Left cardiac atrium (tissue), 4 donors: Measurements from ENCODE around the gene KCNK1. TPM values are rescaled to one million over a fixed set of nuclear protein-coding genes. Genes with fewer than 3 reads are reported as not detected.
A peak's percentile ranks its signal among the peaks of the same experiment; 100 is the strongest.
"Not testable (repeated sequence)": the region's sequence is repeated elsewhere in the genome, so short reads cannot be mapped to it uniquely, and the experiment has no call there.

Source experiments
- ATAC-seq, 2 donors: fragments of 200-7000 bp; cut with Tn5 transposase; one replicate each; pipeline ENCODE4 v1.9.1; 2020; ENCODE audit warnings: mild to moderate bottlenecking in 2 of 2, moderate library complexity in 2 of 2
- DNase-seq: peaks from one replicate; pipeline ENCODE4 v3.0.0-alpha.2; 2020
- intact Hi-C, 2 donors: fragments of 100-400 bp; cut with DNase I; formaldehyde crosslinking; loops; one replicate each; pipeline versions ENCODE4 v1.14.1 to v1.15.1; 2022 to 2023
- total RNA-seq, 2 donors: library from RNA; stranded (reverse); fragmentation: NEBNext Ultra II Directional; extraction: Animal tissue kit (Norgen Biotek cat#: 25700); gene quantifications; one replicate each; pipeline ENCODE4 v1.2.1, GENCODE V29; 2021
- donor health status: DM: no; HTN: yes; CAD: no.
- donor health status: DM: no; HTN: yes; CAD: no; lungs with severe emphysema.
- donor health status: DM: yes; HTN: yes; CAD: no.
- donor health status: Dilated cardiomyopathy.

Gene KCNK1
- total RNA-seq, 2 donors from 2014 or later = 60.9 to 69.6 TPM

DNA sequence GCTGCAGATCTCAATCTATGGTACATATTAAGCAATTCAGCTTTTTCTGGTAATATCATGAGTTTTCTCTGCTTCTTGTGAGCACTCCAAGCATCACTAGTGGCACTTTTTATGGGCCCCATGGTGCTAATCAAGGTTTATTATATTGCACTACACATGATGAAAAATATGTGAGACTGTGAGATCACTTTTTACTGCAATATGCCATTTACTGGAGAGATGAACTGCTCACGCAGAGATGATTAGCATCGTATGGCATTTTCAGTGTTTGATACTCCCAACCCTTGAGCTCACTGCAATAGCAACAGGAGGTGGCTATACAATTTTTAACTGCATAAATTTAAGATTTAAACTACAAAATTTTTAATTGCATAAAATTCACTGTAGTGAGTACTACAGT, 8.7 kb upstream of the KCNK1 start:
- DNase-seq (no peak), ATAC-seq (no peak)
- intact Hi-C loops = no loop called here

DNA sequence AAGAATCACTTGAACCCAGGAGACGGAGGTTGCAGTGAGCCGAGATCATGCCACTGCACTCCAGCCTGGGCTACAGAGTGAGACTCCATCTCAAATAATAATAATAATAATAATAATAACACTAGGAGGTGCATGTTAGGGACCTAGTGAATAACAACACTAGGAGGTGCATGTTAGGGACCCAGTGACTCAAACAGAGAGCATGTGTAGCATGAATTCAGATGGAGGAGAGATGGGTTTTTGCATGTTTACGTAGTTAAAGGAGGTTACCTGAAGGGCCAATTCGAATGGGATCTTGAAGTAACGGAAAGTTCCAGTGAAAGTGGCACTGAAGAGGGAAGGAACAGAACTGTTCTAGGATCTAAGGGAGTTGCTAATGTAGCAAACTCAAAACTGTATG, 7.1 kb upstream of the KCNK1 start:
- intact Hi-C loops = no loop called here
- DNase-seq (no peak), ATAC-seq (no peak)

DNA sequence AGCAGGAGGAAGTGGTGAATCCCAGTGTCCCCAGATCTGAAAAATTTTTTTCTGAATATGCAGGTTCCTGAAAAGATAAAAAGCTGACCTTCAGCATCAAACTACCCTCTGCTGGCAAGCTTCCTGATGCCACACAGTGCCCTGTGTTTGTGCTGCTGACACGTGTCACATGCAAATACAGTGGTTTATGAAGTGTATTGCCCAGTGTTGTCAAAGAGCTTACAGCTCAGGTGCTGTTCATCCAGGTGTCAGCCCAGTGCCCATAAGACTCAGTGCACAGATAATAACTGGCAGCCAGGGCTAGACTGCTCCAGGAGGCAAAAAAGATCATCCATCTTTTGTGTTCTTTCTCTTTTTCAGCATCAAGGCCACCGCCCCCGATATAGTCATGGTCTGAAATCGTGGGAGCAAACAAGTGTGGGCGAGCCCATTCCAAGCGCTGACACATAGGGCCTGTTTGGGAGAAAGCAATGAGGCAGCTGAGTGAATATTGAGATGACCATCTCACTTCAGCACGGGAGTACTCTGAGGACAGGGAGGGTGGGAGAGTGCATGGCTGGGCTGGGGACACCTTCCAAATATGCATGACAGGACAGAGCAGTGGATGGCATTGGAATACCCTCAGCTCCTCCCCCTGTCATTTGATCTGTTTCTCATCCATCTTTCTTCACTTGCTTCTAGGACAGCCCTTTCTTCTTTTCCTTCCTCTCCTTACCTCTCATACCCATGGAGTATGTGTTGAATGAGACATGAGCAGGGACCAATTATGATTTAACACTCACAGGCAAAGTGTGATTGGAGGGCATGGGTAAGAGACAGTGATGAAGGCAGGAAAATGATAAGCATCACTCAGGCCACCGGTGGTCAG, 6.4 kb upstream of the KCNK1 start:
- DNase-seq = no peak
- intact Hi-C loops = no loop called here
- ATAC-seq = no peak

DNA sequence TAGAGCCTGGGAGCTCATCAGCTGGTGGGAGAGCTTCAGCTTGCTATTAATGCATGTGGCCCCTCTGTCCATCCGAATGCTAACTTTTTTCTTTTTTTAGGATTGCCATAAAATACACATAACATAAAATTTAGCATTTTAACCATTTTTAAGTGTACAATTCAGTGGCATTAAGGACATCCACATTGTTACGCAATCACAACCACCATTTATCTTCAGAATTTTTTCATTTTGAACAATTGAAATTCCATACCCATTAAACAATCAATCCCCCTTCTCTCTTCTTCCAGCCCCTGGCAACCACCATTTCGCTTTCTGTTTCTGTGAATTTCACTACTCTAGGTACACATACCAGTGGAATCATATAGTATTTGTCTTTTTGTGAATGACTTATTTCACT, 4.9 kb upstream of the KCNK1 start:
- no peak for DNase-seq
- no peak for ATAC-seq
- intact Hi-C loops = no loop called here

DNA sequence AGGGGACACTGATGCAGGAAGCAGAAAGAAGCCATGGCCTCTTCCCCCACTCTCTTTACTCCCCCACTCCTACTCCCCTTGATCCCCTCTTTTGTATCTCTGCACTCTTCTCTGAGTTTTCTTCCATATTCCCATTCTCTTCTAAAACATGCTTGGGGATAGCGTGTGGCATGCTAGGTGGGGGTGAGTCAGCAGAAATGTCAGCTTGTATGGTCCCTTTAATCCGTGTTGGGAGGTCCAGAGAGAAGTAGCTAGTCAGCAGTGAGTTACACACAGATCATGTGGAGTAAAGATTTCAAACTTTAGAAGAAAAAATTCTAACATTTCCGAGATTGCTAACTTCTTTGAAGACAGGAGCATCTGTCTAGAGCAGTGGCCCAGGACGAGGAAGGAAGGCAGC, 4.0 kb upstream of the KCNK1 start:
- no peak for ATAC-seq
- DNase-seq = no peak
- intact Hi-C loops = no loop called here

DNA sequence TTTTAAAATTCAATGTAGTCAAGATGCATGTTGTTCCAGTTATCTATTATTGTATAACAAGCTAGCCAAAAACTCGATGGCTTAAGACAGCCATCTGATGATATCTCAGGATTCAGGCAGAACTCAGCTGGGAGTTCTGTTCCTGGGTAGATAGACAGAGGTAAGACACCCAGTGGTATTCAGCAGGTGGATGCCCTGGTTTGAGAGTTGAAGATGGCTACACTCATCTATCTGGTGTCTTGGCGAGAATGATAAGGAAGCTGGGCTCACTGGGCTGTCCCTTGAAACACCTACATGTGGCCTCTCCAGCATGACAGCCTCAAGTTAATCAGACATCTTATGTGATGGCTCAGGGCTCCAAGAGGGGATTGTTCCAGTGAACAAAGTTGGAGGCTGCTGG, 3.3 kb upstream of the KCNK1 start:
- ATAC-seq (no peak), DNase-seq (no peak)
- intact Hi-C loops = no loop called here

DNA sequence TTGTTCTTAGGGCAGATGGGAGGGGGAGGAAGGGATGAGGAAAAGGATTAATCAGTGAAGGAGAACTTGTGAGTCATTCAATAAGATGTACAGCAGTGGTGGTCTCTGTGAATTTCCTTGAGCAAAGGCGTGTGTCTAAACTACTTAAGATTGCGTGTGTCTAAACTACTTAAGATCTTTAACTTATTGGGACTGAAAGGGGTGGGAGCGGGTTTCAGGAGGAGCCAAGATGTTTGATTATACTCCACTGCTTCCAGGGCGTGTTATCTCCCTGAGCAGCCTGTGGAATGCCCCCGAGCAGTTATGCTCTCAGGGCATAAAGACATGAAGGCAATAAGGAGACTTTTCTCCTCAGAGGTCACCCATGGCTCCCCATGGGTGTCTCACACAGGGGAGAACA, 2.5 kb upstream of the KCNK1 start:
- DNase-seq, ATAC-seq, intact Hi-C loops: not testable (repeated sequence)

DNA sequence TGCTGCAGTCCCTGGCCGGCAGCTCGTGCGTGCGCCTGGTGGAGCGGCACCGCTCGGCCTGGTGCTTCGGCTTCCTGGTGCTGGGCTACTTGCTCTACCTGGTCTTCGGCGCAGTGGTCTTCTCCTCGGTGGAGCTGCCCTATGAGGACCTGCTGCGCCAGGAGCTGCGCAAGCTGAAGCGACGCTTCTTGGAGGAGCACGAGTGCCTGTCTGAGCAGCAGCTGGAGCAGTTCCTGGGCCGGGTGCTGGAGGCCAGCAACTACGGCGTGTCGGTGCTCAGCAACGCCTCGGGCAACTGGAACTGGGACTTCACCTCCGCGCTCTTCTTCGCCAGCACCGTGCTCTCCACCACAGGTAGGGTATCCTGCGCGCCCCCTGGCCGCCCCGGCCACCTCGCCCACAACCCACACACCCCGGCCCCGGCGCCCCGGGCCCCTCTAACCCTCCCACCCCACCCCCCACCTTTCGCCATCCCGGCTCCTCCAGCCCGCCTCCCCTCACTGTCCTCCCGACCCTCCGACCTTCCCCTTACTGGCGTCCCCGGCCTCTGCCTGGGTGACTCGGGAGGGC, 352 bp downstream of the KCNK1 start:
- peak; percentile 24 to 40 for ATAC-seq

DNA sequence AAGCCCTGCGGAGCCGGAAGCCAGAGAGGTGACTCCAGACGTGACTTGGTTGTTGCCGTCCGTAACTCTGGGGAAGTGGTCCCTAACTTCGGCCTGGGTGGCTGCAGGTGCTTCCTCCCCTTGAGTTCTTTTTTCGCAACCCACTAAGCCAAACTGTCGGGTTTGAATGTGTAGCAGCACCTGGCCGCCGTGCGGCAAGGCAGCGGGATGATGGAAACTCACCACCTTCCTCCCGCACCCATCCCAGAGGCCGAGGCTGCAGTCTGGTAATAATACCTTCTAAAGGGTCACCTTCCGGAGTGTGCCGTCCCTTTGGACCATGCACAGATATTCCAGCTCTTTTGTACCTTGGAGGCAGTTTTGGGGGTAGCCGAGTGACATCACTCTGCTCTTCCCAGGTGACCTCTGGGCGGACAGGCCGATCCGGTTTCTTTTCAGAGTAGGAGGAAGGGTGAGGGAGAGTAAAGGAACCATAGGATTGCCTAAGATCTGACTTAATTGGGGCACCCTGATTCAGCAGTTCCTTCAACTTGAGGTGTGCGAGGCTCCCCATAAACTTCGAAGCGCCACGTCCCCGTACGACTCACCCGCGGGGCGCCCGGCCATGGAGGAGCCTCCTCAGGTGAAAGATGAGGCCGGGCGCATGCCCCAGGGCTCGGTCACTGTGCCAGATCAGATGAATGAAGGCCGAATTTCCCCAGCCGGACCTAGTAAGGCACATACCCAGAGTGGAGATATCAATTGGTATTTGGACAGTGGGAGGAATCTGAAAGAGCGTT, 1.0 kb downstream of the KCNK1 start:
- intact Hi-C loops = no loop called here
- DNase-seq (peak; percentile 24), ATAC-seq (peak in 1 of 2 donors; percentile 8)

More for the DNA sequence above, 352 bp downstream of the KCNK1 start:
- DNase-seq = peak; percentile 39
- intact Hi-C loops = no loop called here

DNA sequence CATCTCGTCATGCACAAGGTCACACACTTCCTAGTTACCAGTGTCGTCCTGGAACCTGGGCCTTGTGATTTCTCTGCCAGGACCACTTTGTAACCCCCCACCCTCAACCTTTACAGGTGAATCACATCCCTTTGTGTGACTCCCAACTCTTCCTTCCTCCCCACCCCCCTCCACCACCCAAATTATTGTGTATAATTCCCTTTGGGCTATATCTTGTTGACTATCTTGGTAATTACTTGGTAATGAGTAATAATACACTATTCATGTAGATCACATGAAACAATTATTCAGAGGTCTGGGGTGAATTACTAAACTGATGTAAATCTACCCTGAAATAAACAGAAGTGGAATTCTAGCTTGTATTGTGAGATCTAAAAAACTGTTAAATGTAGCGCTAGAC, 1.7 kb downstream of the KCNK1 start:
- DNase-seq (no peak), ATAC-seq (no peak)
- intact Hi-C loops = no loop called here

DNA sequence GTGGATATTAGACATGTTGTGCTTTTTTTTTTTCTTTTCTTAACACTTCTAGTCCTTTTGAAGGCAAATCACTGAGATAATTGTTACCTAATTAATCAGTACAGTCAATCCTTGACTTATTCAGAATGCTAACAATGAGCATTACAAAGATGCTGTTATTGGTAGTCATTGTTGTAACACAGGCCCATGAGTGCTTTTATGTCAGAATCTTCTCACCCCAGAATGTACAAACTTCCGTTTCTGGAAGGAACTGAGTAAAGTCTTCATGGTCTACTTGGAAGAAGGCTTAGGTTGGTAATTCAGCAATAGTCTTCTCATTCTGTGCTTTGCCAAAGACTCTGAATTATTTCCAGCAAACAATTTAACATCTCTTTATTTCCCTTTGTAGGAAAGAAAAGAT, 3.1 kb downstream of the KCNK1 start:
- intact Hi-C loops = no loop called here
- DNase-seq (no peak), ATAC-seq (no peak)

DNA sequence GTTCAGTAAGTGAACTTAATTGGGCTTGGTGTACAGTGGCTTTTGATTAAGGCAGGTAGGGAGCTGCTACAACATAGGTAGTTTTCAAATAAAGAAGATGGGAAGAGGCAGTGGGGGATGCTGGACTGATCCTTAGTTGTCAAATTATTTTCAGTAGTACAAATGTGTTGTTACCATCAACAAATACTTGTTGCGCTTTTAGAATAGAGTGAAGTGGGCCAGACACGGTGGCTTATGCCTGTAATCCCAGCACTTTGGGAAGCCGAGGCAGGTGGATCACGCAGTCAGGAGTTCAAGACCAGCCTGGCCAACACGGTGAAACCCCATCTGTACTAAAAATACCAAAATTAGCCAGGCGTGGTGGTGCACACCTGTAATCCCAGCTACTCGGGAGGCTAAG, 5.5 kb downstream of the KCNK1 start:
- DNase-seq, intact Hi-C loops, ATAC-seq: not testable (repeated sequence)

DNA sequence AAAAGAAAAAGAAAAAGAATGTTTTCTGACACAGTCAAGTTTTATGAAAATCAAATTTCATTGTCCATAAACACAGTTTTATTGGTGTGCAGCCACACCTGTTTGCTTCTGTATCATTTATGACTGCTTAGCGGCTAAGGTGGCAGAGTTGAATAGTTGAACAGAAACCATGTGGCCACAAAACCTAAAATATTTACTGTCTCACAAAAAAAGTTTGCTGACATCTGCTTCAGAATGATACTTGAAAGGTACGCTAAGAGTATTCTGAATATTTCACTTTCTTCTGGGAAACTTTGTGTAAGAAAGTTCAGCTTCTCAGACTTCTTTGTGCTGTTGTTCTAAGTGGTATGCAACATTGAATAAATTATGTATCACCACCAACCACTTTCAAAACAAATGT, 6.2 kb downstream of the KCNK1 start:
- intact Hi-C loops = loop anchor here in 1 of 2 donors (10.0 kb wide), 1 partner anchor 175 kb away; no protein-coding TSS in a partner anchor
- DNase-seq (no peak), ATAC-seq (no peak)

DNA sequence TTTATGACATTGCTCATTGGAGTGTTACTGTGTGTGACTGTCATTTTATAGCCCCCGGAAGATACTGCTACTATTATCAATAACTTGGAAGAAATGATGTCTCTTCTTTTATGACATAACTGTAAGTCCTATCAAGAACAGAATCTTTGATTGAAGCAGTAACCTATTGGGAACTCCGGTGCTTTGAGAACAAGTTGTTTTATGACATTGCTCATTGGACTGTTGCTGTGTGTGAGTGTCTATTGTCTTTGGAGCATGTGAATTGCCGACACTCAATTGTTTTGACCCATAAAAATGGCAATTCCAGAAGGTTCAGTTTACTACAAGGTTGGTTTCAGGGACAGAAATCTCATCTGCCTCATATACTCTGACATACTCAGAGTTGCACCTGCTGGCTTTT, 8.0 kb downstream of the KCNK1 start:
- no peak for DNase-seq
- no peak for ATAC-seq
- intact Hi-C loops = loop anchor here in 1 of 2 donors (10.0 kb wide), 1 partner anchor 173 kb away; no protein-coding TSS in a partner anchor

DNA sequence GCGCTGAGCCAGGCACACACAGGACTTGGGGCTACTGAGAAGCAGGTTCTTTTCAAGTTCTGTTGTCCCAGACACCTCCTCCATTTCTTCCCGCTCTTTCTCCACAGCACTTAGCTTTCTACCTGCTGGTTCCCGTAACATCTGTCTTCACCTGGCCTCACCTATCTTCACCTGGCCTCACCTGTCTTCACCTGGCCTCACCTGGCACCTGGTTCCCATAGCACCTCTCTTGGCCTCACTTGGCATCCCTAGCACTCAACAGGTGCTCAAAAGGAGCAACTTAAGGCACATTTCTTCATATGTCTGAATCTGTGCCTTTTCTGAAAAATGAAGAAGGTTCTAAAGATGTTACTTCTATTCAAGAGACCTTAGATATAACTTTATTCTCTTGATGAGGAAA, 10.4 kb downstream of the KCNK1 start:
- DNase-seq (no peak), ATAC-seq (no peak)
- intact Hi-C loops = loop anchor here in 1 of 2 donors (10.0 kb wide), 1 partner anchor 171 kb away; no protein-coding TSS in a partner anchor

DNA sequence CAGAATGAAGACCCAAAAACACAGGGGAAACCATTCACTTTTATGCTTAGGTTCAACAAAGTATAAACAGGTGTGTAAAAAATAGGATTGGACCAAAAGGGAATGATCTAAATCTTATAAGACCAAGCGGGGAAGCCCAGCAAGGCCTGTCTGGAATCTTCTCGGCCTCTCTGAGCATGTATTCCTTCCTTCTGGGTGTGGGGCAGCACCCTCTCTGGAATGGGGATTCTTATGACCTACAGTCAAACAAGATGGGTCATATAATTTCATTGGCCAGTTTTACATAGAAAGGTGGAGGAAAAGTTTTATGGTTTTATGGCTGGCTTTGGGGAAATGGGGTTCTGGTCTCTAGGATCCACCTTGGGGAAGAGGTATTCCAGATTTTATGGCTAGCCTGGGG, 11.2 kb downstream of the KCNK1 start:
- no peak for DNase-seq
- intact Hi-C loops = loop anchor here in 1 of 2 donors (10.0 kb wide), 1 partner anchor 170 kb away; no protein-coding TSS in a partner anchor
- ATAC-seq = no peak

DNA sequence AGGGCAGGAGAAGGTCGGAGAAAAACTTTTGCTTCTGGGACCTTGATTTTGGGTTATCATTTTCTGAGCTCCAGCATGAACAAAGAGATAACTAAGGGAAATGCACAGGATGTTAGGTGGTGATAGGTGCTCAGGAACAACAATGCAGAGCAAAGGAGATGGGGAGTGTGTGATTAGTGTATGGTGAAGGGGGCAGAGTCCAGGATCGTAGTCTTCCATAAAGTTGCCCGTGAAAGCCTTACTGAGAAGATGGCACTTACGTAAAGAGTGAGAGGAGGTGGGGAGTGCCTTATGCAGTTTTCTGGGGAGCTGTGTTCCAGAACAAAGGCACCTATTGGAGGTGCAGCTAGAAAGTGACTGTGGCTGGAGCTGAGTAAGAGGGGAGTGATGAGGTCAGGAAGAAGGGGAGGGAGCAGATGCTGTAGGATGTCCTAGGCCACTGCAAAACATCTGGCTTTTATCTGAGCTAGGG, 11.6 kb downstream of the KCNK1 start:
- DNase-seq (no peak), ATAC-seq (no peak)
- intact Hi-C loops = loop anchor here in 1 of 2 donors (10.0 kb wide), 1 partner anchor 169 kb away; no protein-coding TSS in a partner anchor

DNA sequence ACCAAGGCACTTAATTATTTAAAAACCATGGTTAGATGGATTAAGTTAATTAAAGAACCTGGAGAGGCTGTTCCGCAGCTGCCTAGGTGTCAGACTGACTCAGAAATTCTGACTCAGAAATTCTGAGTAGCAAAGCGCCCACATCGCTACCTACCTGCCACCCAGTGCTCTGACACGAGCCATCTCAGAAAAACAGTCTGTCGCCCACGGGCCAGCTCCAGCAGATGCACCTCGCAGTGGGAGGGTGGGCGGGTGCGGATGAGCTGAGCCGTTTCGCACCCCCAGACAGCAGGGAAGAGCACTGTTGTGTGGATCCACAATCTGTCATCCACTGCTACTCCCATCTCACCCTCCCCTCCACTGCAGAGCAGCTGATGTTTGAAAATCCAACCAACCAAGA, 13.5 kb downstream of the KCNK1 start:
- no peak for DNase-seq
- peak in 1 of 2 donors; percentile 31 for ATAC-seq
- intact Hi-C loops = loop anchor here in 1 of 2 donors (10.0 kb wide), 1 partner anchor 167 kb away; no protein-coding TSS in a partner anchor

DNA sequence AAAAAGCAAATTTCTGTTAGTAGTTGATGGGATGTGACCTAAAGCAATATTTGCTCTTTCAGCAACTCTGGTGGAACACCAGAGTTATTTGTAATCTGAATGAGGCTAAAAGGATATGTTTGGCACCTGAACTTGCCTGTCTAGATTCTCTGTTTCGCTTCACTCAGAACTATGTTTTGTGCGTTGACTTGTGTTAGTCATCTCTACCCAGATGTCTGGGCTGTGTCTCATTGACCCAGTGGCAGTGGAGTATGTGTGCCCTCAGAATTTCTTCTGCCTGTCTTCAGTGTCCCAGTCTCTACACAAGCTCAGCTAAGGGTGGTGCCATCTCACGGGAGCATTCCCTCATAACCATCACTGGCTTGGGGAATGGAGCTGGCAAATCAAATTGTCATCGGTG, 13.9 kb downstream of the KCNK1 start:
- DNase-seq (no peak), ATAC-seq (no peak)
- intact Hi-C loops = loop anchor here in 1 of 2 donors (10.0 kb wide), 1 partner anchor 167 kb away; no protein-coding TSS in a partner anchor
